ENCODE results near the gene NFIC. TPM values are rescaled to one million over a fixed set of nuclear protein-coding genes. Genes with fewer than 3 reads are reported as not detected.
A peak's percentile ranks its signal among the peaks of the same experiment; 100 is the strongest.

Gene NFIC
- total and polyA plus RNA-seq, 4 experiments from 2014 or later, result 1.9 to 30.9 (median 24.6) TPM

GRCh38 chr19:3363841-3364500 lies 2.4 kb upstream of the NFIC start:
- intact Hi-C loops (cut with micrococcal nuclease), result loop anchor here (5.0 to 10.0 kb wide), 2 partner anchors 37 to 71 kb away; no protein-coding TSS in a partner anchor
- H3K4me3 Mint-ChIP-seq, result peak overlapping the region in 4 of 8 donors; percentile 39 to 65 (median 55)
- no peaks in the 10 kb centered on the region for H3K36me3 ChIP-seq (ENCODE audit: insufficient read depth, low read length)
- peaks cover 33% of the 10 kb centered on the region for H3K4me1 ChIP-seq (ENCODE audit: insufficient read depth, low read length)
- peak overlapping the region in 1 of 7 donors; percentile 83 for H3K27ac Mint-ChIP-seq
- POLR2A ChIA-PET (ENCODE audit: partially characterized antibody), result interaction anchor here (1.0 to 1.6 kb wide), 3 partner anchors 11 to 71 kb away, joined by 3 to 5 read pairs (median 3); no protein-coding TSS in a partner anchor
- peaks cover 0 to 3% (median 0%) of the 10 kb centered on the region in 8 donors for H3K9me3 Mint-ChIP-seq
- H3K27me3 ChIP-seq (ENCODE audit: insufficient read depth, low read length), result no peaks in the 10 kb centered on the region
- CTCF ChIA-PET (ENCODE audit: partially characterized antibody), result interaction anchor here (1.3 to 1.4 kb wide), 2 partner anchors 65 to 109 kb away, joined by 3 to 5 read pairs; no protein-coding TSS in a partner anchor
- H3K27me3 Mint-ChIP-seq, result no peaks in the 10 kb centered on the region
- H3K4me3 ChIP-seq (ENCODE audit: low read length in 2 of 2), result no peak overlapping the region
- H3K4me1 Mint-ChIP-seq, result peaks cover 25 to 61% (median 43%) of the 10 kb centered on the region in 4 donors
- H3K9me3 ChIP-seq (ENCODE audit: control insufficient read depth in 1 of 2, low read length in 2 of 2), result no peaks in the 10 kb centered on the region
- no peak for DNase-seq
- H3K27ac ChIP-seq (ENCODE audit: low read depth, low read length), result no peak overlapping the region
- H3K36me3 Mint-ChIP-seq, result peaks cover 0 to 7% of the 10 kb centered on the region in 2 donors

GRCh38 chr19:3364501-3364858 lies 1.9 kb upstream of the NFIC start:
- Histone ChIP-seq H3K27me3 (ENCODE audit: insufficient read depth, low read length) (no peaks in the 10 kb centered on the region), H3K9me3 (ENCODE audit: control insufficient read depth in 1 of 2, low read length in 2 of 2) (no peaks in the 10 kb centered on the region), H3K27ac (ENCODE audit: low read depth, low read length) (no peak overlapping the region), H3K4me3 (ENCODE audit: low read length in 2 of 2) (no peak overlapping the region), H3K4me1 (ENCODE audit: insufficient read depth, low read length) (peaks cover 36% of the 10 kb centered on the region), H3K36me3 (ENCODE audit: insufficient read depth, low read length) (no peaks in the 10 kb centered on the region)
- H3K4me1 Mint-ChIP-seq, result peaks cover 27 to 64% (median 45%) of the 10 kb centered on the region in 4 donors
- intact Hi-C loops (cut with micrococcal nuclease), result loop anchor here (5.0 to 10.0 kb wide), 2 partner anchors 37 to 70 kb away; no protein-coding TSS in a partner anchor
- H3K9me3 Mint-ChIP-seq, result peaks cover 0 to 3% (median 0%) of the 10 kb centered on the region in 8 donors
- H3K36me3 Mint-ChIP-seq, result peaks cover 0 to 6% of the 10 kb centered on the region in 2 donors
- DNase-seq, result no peak
- ChIA-PET CTCF (ENCODE audit: partially characterized antibody) (interaction anchor here (1.3 to 1.4 kb wide), 2 partner anchors 65 to 108 kb away, joined by 3 to 5 read pairs; no protein-coding TSS in a partner anchor), POLR2A (ENCODE audit: partially characterized antibody) (interaction anchor here (1.0 to 1.6 kb wide), 3 partner anchors 12 to 70 kb away, joined by 3 to 5 read pairs (median 3); no protein-coding TSS in a partner anchor)
- no peaks in the 10 kb centered on the region for H3K27me3 Mint-ChIP-seq
- peak overlapping the region in 1 of 7 donors; percentile 83 for H3K27ac Mint-ChIP-seq
- no peak overlapping the region for H3K4me3 Mint-ChIP-seq

GRCh38 chr19:3365093-3365835 lies 1.1 kb upstream of the NFIC start:
- H3K27ac Mint-ChIP-seq, result peak overlapping the region in 4 of 7 donors; percentile 2 to 83 (median 50)

GRCh38 chr19:3366753-3367627 lies 607 bp downstream of the NFIC start:
- CTCF ChIA-PET (ENCODE audit: partially characterized antibody), result no interaction called here
- Histone ChIP-seq H3K36me3 (ENCODE audit: insufficient read depth, low read length) (no peaks in the 10 kb centered on the region), H3K4me3 (ENCODE audit: low read length in 2 of 2) (peak overlapping the region in 1 of 2 donors; percentile 43), H3K27ac (ENCODE audit: low read depth, low read length) (peak overlapping the region; percentile 22), H3K27me3 (ENCODE audit: insufficient read depth, low read length) (no peaks in the 10 kb centered on the region), H3K4me1 (ENCODE audit: insufficient read depth, low read length) (peaks cover 22% of the 10 kb centered on the region), H3K9me3 (ENCODE audit: control insufficient read depth in 1 of 2, low read length in 2 of 2) (no peaks in the 10 kb centered on the region)
- Mint-ChIP-seq H3K4me1 (peaks cover 25 to 64% (median 38%) of the 10 kb centered on the region in 4 donors), H3K27me3 (no peaks in the 10 kb centered on the region), H3K9me3 (peaks cover 0 to 3% (median 0%) of the 10 kb centered on the region in 8 donors), H3K27ac (peak overlapping the region in 1 of 7 donors; percentile 75), H3K4me3 (peak overlapping the region in 7 of 8 donors; percentile 5 to 71 (median 49)), H3K36me3 (no peaks in the 10 kb centered on the region)
- DNase-seq, result no peak
- intact Hi-C loops (cut with micrococcal nuclease), result loop anchor here (10.0 kb wide), 1 partner anchor 68 kb away; no protein-coding TSS in a partner anchor
- POLR2A ChIA-PET (ENCODE audit: partially characterized antibody), result no interaction called here

More at GRCh38 chr19:3365093-3365835, 1.1 kb upstream of the NFIC start:
- peaks cover 0 to 6% of the 10 kb centered on the region in 2 donors for H3K36me3 Mint-ChIP-seq
- no peak for DNase-seq
- POLR2A ChIA-PET (ENCODE audit: partially characterized antibody), result interaction anchor here (0.6 to 1.6 kb wide), 4 partner anchors 13 to 703 kb away, joined by 3 to 5 read pairs (median 4); no protein-coding TSS in a partner anchor
- peaks cover 29 to 65% (median 49%) of the 10 kb centered on the region in 4 donors for H3K4me1 Mint-ChIP-seq
- H3K27me3 Mint-ChIP-seq, result no peaks in the 10 kb centered on the region
- Histone ChIP-seq H3K9me3 (ENCODE audit: control insufficient read depth in 1 of 2, low read length in 2 of 2) (no peaks in the 10 kb centered on the region), H3K36me3 (ENCODE audit: insufficient read depth, low read length) (no peaks in the 10 kb centered on the region), H3K4me1 (ENCODE audit: insufficient read depth, low read length) (peaks cover 36% of the 10 kb centered on the region), H3K27me3 (ENCODE audit: insufficient read depth, low read length) (no peaks in the 10 kb centered on the region), H3K4me3 (ENCODE audit: low read length in 2 of 2) (no peak overlapping the region), H3K27ac (ENCODE audit: low read depth, low read length) (no peak overlapping the region)
- CTCF ChIA-PET (ENCODE audit: partially characterized antibody), result no interaction called here
- intact Hi-C loops (cut with micrococcal nuclease), result loop anchor here (10.0 kb wide), 1 partner anchor 70 kb away; no protein-coding TSS in a partner anchor
- H3K4me3 Mint-ChIP-seq, result peak overlapping the region; percentile 27 to 81 (median 72)
- H3K9me3 Mint-ChIP-seq, result peaks cover 0 to 3% (median 0%) of the 10 kb centered on the region in 8 donors

GRCh38 chr19:3367628-3368440 lies 1.5 kb downstream of the NFIC start:
- Mint-ChIP-seq H3K9me3 (peaks cover 0 to 3% (median 0%) of the 10 kb centered on the region in 8 donors), H3K4me3 (peak overlapping the region in 7 of 8 donors; percentile 47 to 72 (median 57)), H3K4me1 (peaks cover 20 to 55% (median 31%) of the 10 kb centered on the region in 4 donors), H3K27me3 (no peaks in the 10 kb centered on the region), H3K36me3 (no peaks in the 10 kb centered on the region), H3K27ac (peak overlapping the region in 3 of 7 donors; percentile 30 to 84 (median 70))
- Histone ChIP-seq H3K27me3 (ENCODE audit: insufficient read depth, low read length) (no peaks in the 10 kb centered on the region), H3K36me3 (ENCODE audit: insufficient read depth, low read length) (no peaks in the 10 kb centered on the region), H3K9me3 (ENCODE audit: control insufficient read depth in 1 of 2, low read length in 2 of 2) (no peaks in the 10 kb centered on the region), H3K4me3 (ENCODE audit: low read length in 2 of 2) (no peak overlapping the region), H3K4me1 (ENCODE audit: insufficient read depth, low read length) (peaks cover 20% of the 10 kb centered on the region), H3K27ac (ENCODE audit: low read depth, low read length) (no peak overlapping the region)
- ChIA-PET POLR2A (ENCODE audit: partially characterized antibody) (interaction anchor here (0.9 kb wide), 1 partner anchor 10 kb away, joined by 3 read pairs; no protein-coding TSS in a partner anchor), CTCF (ENCODE audit: partially characterized antibody) (no interaction called here)
- no peak for DNase-seq
- intact Hi-C loops (cut with micrococcal nuclease), result loop anchor here (10.0 kb wide), 1 partner anchor 67 kb away; no protein-coding TSS in a partner anchor

- Mint-ChIP-seq H3K4me1 (peaks cover 20 to 53% (median 30%) of the 10 kb centered on the region in 4 donors), H3K36me3 (no peaks in the 10 kb centered on the region), H3K4me3 (peak overlapping the region in 6 of 8 donors; percentile 30 to 85 (median 56)), H3K27me3 (no peaks in the 10 kb centered on the region), H3K9me3 (peaks cover 0 to 3% (median 0%) of the 10 kb centered on the region in 8 donors), H3K27ac (peak overlapping the region in 2 of 7 donors; percentile 86 to 95)
- H3K4me3 ChIP-seq (ENCODE audit: low read length in 2 of 2), result no peak overlapping the region
- no peaks in the 10 kb centered on the region for H3K36me3 ChIP-seq (ENCODE audit: insufficient read depth, low read length)
- H3K9me3 ChIP-seq (ENCODE audit: control insufficient read depth in 1 of 2, low read length in 2 of 2), result no peaks in the 10 kb centered on the region
- peaks cover 20% of the 10 kb centered on the region for H3K4me1 ChIP-seq (ENCODE audit: insufficient read depth, low read length)
- no peak for DNase-seq
- CTCF ChIA-PET (ENCODE audit: partially characterized antibody), result no interaction called here
- intact Hi-C loops (cut with micrococcal nuclease), result loop anchor here (10.0 kb wide), 1 partner anchor 66 kb away; no protein-coding TSS in a partner anchor
- no peak overlapping the region for H3K27ac ChIP-seq (ENCODE audit: low read depth, low read length)
- POLR2A ChIA-PET (ENCODE audit: partially characterized antibody), result interaction anchor here (0.9 kb wide), 1 partner anchor 10 kb away, joined by 3 read pairs; no protein-coding TSS in a partner anchor
- H3K27me3 ChIP-seq (ENCODE audit: insufficient read depth, low read length), result no peaks in the 10 kb centered on the region
Observed at GRCh38 chr19:3368441-3368795, 2.0 kb downstream of the NFIC start.
